Inflammatory macrophage (primary cell): ENCODE results near the gene CBFA2T3.

Source experiments
- DNase-seq, 2 donors: peaks; one replicate each; pipeline ENCODE4 v3.0.0-alpha.2; 2020 to 2022

CBFA2T3 gene

GRCh38 chr16:88888057-88888456, 89.0 kb downstream of the CBFA2T3 start:
- DNase-seq, result no peak

- DNase-seq, result no peak
These were observed 90.0 kb downstream of the CBFA2T3 start for GRCh38 chr16:88886845-88887521.

GRCh38 chr16:88886420-88886844, 90.6 kb downstream of the CBFA2T3 start:
- no peak for DNase-seq

GRCh38 chr16:88885693-88886280, 91.2 kb downstream of the CBFA2T3 start:
- no peak for DNase-seq

DNA sequence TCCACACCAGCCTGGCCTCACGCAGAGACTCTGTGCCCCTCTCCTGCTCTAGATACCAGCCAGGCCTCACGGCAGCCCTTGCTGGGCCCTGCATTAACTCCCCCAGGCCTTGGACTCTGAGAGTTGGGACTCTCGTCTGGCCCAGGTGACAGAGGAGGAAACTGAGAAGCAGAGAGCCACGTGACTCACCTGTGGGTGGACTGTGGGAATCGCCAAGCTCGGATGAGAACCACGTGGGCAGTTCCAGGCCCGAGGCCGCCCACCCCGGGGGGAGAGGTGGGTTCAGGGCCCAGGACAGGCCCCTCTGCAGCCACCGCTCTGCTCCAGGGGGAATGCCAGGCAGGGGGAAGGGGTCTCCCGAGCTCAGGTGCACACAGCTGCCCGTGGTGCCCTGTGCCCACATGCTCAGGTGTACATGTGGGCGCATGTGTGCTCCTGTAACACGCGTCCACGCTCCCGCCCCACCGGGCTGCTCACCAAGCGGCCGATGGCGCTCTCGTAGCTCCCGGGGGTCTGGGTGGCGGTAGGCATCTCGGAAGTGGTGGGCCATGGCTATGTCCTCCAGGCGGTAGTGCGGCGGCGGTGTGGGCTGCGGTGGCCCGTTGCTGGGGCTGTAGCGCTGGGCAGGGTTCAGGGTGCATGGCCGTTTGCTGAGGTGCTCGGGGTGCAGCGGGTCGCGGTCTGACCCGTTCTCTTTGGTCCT, 92.3 kb downstream of the CBFA2T3 start:
- DNase-seq, result no peak

GRCh38 chr16:88883946-88884345, 93.1 kb downstream of the CBFA2T3 start:
- no peak for DNase-seq

DNA sequence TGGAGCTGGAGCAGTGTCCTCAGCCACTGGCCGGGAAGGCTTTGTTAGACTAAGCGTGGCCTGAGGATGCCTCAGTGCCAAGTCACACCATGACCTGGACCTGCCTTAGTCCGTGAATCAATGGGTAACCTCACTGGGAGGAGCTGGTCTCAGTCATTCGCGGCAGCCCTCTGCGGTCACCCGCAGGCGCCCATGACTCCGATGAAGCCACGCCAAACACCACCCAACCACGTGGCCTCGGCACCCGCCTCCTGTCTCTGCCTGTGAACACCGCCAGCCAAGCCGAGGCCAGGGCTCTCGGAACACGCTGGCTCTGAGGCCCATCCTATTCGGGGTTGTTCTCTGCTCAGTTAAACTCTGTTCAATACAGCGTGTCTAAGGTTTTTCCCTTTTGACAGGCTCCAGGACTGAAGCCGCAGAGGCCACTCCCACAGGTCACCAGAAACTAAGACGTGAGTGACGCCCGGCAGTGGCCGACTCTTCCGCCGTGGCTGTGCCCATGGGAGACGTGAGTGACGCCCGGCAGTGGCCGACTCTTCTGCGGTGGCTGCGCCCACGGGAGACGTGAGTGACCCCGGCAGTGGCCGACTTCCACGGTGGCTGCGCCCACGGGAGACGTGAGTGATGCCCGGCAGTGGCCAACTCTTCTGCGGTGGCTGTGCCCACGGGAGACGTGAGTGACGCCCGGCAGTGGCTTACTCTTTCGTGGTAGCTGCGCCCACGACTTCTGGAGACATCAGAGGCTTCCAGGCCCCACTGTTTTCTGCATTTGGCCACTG, 93.7 kb downstream of the CBFA2T3 start:
- DNase-seq, result no peak

DNA sequence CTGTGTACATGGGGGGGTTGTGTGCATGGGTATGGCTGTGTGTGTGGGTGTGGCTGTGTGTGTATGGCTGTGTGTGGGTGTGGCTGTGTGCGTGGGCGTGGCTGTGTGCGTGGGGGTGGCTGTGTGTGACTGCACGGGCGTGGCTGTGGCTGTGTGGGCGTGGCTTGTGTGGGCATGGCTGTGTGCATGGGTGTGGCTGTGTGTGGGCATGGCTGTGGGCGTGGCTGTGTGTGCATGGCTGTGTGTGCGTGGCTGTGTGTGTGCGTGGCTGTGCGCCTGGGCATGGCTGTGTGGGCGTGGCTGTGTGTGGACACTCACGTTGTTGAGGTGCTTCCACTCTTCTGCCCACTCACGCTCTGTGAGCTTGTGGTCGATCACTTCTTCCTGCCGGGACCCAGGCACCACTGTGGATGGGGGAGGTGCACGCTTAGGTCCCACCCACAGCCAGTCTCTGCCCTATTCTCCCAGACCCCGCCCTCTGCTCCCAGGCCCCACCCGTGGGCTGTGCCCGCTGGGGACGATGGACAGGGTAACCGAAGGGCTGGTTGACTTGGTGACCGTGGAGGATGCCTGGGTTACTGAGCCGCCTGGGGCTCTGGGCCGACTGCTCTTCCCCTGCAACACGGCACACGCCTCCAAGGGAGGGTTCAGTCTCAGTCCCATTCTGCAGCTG, 94.5 kb downstream of the CBFA2T3 start:
- no peak for DNase-seq

- no peak for DNase-seq
These were observed 95.2 kb downstream of the CBFA2T3 start for GRCh38 chr16:88881675-88882357.

DNA sequence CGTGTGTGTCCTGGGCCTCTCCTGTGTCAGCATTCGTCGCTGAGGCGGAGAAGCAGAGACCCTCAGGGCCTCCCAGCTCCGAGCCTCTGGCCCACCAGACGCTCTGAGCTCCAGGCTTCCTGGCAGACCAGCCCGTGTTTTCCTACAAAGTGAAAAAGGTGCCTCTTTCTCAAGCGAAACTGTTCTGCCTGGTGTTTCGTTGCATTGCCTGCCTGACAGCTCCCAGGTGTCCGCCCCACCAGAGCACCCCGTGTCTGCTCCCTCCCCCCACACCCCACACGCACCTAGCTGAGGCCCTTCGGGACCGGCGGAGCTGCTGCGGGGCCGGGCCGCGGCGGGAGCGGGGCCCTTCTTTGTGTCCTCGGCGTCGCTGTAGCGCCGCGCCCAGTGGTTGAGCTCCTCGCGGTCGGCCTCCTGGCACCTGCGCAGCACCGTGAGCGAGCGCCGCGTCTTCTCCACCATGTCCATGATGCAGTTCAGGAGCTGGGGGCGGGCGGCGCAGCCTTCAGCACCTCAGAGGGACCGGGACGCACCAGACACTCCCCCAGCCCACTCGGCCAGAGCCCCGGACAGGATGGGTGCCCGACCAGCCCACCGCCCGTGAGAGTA, 95.9 kb downstream of the CBFA2T3 start:
- no peak for DNase-seq

DNA sequence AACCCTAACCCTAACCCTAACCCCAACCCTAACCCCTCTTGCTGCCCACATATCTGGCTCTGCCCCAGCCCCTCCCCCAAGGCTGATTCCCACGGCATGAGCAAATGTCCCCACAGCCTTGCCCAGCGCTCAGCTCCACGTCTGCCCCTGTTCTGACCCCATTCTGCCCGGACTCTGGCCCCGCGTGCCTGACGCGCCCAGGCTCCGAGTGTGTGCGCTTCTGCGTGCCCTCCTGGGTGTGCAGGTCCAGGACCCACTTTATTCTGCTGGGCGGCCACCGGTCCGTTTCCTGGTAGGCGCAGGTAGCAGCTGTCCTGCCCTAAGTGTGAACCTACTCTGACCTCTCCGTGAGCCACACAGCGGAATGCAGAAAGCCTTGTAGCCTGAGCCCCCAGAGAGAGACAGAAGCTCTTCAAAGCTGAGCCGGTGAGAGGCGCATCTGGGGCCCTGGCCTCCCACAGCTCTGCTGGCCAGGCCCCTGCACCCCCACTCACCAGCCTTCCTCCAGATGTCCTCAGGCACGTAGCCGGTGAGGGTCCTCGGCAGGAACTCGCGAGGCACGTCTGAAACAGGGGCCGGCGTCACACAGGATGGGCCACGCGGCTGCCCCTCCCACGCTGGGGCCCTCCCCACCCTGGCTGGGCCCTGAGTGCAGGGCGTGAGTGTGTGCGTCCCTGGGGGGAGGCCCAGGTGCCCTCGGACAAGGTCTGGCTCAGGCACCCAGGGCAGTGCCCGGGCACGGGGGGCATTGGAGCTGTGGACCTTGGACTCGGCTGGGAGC, 96.6 kb downstream of the CBFA2T3 start:
- no peak for DNase-seq

DNA sequence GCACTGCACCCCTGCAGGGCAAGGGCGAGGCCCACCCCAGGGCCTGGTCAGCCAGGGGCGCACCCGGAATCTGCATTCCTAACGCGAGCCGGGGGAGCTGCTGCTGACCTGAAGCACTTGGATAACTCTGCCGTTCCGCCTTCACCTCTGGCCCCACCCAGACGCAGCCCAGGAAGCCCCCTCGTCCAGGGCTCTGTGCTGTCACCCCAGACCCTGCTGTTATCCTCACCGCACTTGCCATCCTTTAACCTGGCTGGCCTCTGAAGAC, 97.3 kb downstream of the CBFA2T3 start:
- DNase-seq, result no peak

GRCh38 chr16:88878967-88879787, 97.8 kb downstream of the CBFA2T3 start:
- DNase-seq, result no peak

- DNase-seq, result no peak
These were observed 98.7 kb downstream of the CBFA2T3 start for GRCh38 chr16:88878356-88878755.

DNA sequence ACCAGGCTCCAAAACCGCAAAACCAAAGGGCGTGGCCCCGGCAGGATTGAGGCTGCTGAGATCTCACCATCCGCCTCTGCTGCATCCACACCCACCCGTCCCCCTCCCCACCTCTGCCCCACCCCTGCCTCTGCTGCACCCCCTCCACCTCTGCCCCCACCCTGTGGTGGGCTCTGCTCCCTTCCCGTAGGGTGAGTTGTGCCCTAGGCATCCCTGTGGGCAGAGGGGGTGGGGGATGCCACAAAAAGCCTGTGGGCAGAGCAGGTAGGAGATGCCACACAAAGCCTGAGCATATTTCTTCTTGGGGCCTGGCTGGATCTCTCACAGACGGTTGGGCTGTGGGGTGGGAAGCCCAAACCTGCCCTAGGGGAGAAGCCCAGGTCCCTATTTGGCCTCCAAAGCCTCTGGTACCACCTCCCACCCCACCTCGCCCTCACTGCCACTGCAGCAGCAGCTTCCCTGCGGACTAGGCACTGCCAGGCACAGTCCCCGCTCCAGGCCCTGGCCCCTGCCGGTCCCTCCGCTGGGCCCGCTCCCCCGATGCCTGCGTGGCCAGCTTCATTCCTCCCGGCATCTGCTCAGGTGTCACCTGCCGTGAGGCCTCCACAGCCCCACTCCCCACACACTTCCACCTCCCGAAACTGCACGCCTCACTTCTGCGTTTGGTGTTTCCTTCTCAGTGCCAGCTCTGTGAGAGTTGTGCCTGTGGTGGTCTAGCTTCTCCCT, 99.3 kb downstream of the CBFA2T3 start:
- no peak for DNase-seq

DNA sequence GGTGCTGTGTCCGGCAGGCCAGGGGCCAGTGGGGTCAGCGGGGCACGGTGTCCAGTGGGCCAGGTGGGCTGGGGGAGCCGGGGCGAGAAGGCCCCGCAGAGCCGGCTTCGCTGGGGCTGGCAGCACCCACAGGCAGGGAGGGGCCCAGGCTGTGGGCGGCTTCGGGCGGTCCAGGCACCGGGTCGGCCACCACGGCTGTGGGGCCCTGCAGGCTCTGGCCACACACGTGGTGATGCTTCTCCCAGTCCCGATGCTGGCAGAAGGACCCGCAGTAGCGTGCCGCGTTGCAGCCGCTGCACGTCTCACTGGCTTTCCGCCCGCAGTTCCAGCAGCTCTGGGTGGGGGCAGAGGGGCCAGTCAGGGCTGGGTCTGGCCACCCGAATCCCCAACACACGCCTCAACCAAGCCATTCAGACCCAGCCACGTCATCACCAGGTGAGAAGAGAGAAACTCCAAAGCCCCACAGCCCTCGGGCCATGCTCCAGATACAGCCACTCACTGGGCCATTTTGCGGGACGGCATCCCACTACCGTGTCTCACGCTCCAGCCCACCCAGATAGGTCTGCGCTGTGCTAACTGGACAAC, 100.0 kb downstream of the CBFA2T3 start:
- DNase-seq, result no peak

GRCh38 chr16:88875703-88876234, 101.2 kb downstream of the CBFA2T3 start:
- DNase-seq, result no peak

DNA sequence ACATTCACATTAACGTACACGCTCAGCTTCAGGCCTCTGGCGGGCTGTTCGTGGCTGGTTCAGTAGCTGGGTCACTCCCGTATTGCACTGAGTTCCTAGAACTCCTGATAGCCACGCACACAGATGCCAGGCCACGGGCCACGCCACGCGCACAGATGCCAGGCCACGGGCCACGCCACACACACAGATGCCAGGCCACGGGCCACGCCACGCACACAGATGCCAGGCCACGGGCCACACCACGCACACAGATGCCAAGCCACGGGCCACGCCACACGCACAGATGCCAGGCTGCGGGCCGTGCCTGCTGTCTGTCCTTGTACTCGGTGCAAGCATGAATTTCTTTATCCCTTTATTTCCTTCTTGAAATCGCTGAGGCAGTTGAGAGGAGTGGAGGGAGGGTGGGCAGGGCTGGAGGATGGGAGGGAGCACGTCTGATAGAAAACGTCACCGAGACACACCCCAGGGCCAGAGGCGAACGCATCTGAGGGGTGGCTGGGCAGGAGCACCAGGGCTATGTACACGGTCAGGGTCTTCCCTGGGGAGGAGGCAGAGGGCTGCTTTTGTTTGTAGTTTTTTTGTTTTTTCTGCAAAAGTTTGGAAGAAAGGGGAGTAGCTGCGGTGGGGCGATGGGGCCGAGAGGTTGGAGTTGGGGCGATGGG, 101.9 kb downstream of the CBFA2T3 start:
- no peak for DNase-seq
